Osteocyte (in vitro differentiated cells): ENCODE data around the gene PLEKHF1. TPM values are rescaled to one million over a fixed set of nuclear protein-coding genes. Genes with fewer than 3 reads are reported as not detected.
A peak's percentile ranks its signal among the peaks of the same experiment; 100 is the strongest.

ENCODE experiments used
- DNase-seq: peaks from one replicate; pipeline ENCODE4 v3.0.0; 2021; ENCODE audit warnings: mixed read lengths; ENCODE audit not compliant: unreplicated experiment; ENCODE audit errors: extremely low spot score
- H3K27ac Mint-ChIP-seq: one replicate; pipeline ENCODE4 v1.8.0; 2021; ENCODE audit warnings: mild to moderate bottlenecking, mixed read lengths; ENCODE audit not compliant: unreplicated experiment
- H3K27me3 Mint-ChIP-seq: one replicate; pipeline ENCODE4 v1.8.0; 2021; ENCODE audit warnings: mixed read lengths; ENCODE audit not compliant: unreplicated experiment
- H3K36me3 Mint-ChIP-seq: one replicate; pipeline ENCODE4 v1.8.0; 2021; ENCODE audit warnings: mixed read lengths; ENCODE audit not compliant: unreplicated experiment
- H3K4me1 Mint-ChIP-seq: one replicate; pipeline ENCODE4 v1.8.0; 2021; ENCODE audit warnings: mixed read lengths; ENCODE audit not compliant: unreplicated experiment
- H3K4me3 Mint-ChIP-seq: one replicate; pipeline ENCODE4 v1.8.0; 2021; ENCODE audit warnings: mild to moderate bottlenecking, moderate library complexity, mixed read lengths; ENCODE audit not compliant: unreplicated experiment
- H3K9me3 Mint-ChIP-seq: one replicate; pipeline ENCODE4 v1.8.0; 2021; ENCODE audit warnings: mixed read lengths; ENCODE audit not compliant: unreplicated experiment
- CTCF ChIP-seq: fragments of 200-600 bp; sonication (generic); IDR thresholded peaks from 2 replicates; pipeline ENCODE4 v1.5.0; 2021; ENCODE audit warnings: antibody characterized with exemption, mild to moderate bottlenecking, moderate library complexity
- long read RNA-seq: library from polyadenylated mRNA; unstranded; transcript quantifications from one replicate; pipeline ENCODE4 v2.0.0, GENCODE V29; 2021
- total RNA-seq: library from RNA; stranded (reverse); gene quantifications from 2 replicates; pipeline ENCODE4 v1.2.1, GENCODE V29; 2021

PLEKHF1 gene
- 27.3 and 36.1 TPM in 2 replicates for total RNA-seq
- long read RNA-seq, transcript PLEKHF1-201 (2 exons, 2,084 nt) = major isoform, 10 of 11 reads
- long read RNA-seq, partial matches to known transcripts = 0 of 11 reads
- long read RNA-seq, other reads (novel, unspliced or antisense) = 1 of 11 reads

GRCh38 chr19:29665215-29665825, at the start of gene PLEKHF1:
PLEKHF1 (plus strand) TSS chr19:29665461; CDS start chr19:29673840, 8,379 bp downstream.
- no peaks in the 10 kb centered on the region for H3K9me3 Mint-ChIP-seq
- DNase-seq = peak; percentile 95
- H3K27ac Mint-ChIP-seq = peak within 1 kb of the TSS; percentile 99
- peaks cover 10% of the 10 kb centered on the region for H3K36me3 Mint-ChIP-seq
- no peak for TF ChIP-seq CTCF
- H3K4me1 Mint-ChIP-seq = peaks cover 78% of the 10 kb centered on the region
- no peaks in the 10 kb centered on the region for H3K27me3 Mint-ChIP-seq
- H3K4me3 Mint-ChIP-seq = peak within 1 kb of the TSS; percentile 89

GRCh38 chr19:29615891-29616425, 49.3 kb upstream of the PLEKHF1 start:
- Mint-ChIP-seq H3K9me3 (no peaks in the 10 kb centered on the region), H3K36me3 (peaks cover 31% of the 10 kb centered on the region), H3K27ac (no peak overlapping the region), H3K4me3 (no peak overlapping the region), H3K4me1 (peaks cover 1% of the 10 kb centered on the region), H3K27me3 (peaks cover 2% of the 10 kb centered on the region)
- no peak for TF ChIP-seq CTCF
- no peak for DNase-seq

- H3K27ac Mint-ChIP-seq = no peak overlapping the region
- TF ChIP-seq CTCF = no peak
- H3K27me3 Mint-ChIP-seq = peaks cover 8% of the 10 kb centered on the region
- H3K4me3 Mint-ChIP-seq = no peak overlapping the region
- no peak for DNase-seq
- peaks cover 30% of the 10 kb centered on the region for H3K36me3 Mint-ChIP-seq
- no peaks in the 10 kb centered on the region for H3K4me1 Mint-ChIP-seq
- no peaks in the 10 kb centered on the region for H3K9me3 Mint-ChIP-seq
Observed at GRCh38 chr19:29616541-29616940, 48.7 kb upstream of the PLEKHF1 start.

- no peaks in the 10 kb centered on the region for H3K4me1 Mint-ChIP-seq
- no peak overlapping the region for H3K27ac Mint-ChIP-seq
- TF ChIP-seq CTCF = no peak
- peaks cover 23% of the 10 kb centered on the region for H3K36me3 Mint-ChIP-seq
- H3K9me3 Mint-ChIP-seq = no peaks in the 10 kb centered on the region
- peaks cover 8% of the 10 kb centered on the region for H3K27me3 Mint-ChIP-seq
- H3K4me3 Mint-ChIP-seq = no peak overlapping the region
- no peak for DNase-seq
Observed at GRCh38 chr19:29617366-29618266, 47.6 kb upstream of the PLEKHF1 start.

- no peak for DNase-seq
- Mint-ChIP-seq H3K9me3 (no peaks in the 10 kb centered on the region), H3K27ac (no peak overlapping the region), H3K4me3 (no peak overlapping the region), H3K36me3 (peaks cover 16% of the 10 kb centered on the region), H3K27me3 (peaks cover 8% of the 10 kb centered on the region), H3K4me1 (no peaks in the 10 kb centered on the region)
- no peak for TF ChIP-seq CTCF
Observed at GRCh38 chr19:29618434-29618833, 46.8 kb upstream of the PLEKHF1 start.
